ENCODE measurements around the gene RPS6KA5. TPM values are rescaled to one million over a fixed set of nuclear protein-coding genes. Genes with fewer than 3 reads are reported as not detected.
"Not testable (repeated sequence)": the region's sequence is repeated elsewhere in the genome, so short reads cannot be mapped to it uniquely, and the experiment has no call there.

The RPS6KA5 gene
- polyA plus RNA-seq, 2 of the 4 experiments (the other 2 are of a cell fraction): 2.2 to 4.1 TPM

- Histone ChIP-seq H3K4me3 (no peak overlapping the region), H3K4me1 (no peaks in the 10 kb centered on the region), H3K9me3 (no peaks in the 10 kb centered on the region), H3K27ac (no peak overlapping the region), H3K4me2 (no peak overlapping the region)
- ATAC-seq (no peak), DNase-seq (ENCODE audit: low read depth in 1 of 2, low spot score in 1 of 2) (no peak), FAIRE-seq (no peak)
- WGBS (ENCODE audit: missing lambda C conversion rate): 54% methylated on average over 2 of the region's 2 CpGs
- ChIA-PET POLR2A (no interaction called here), CTCF (interaction anchor here (1.5 to 1.7 kb wide), 3 partner anchors 11 to 136 kb away, joined by 4 to 12 read pairs (median 4); no protein-coding TSS in a partner anchor)
- TF ChIP-seq HMGXB4 (CRISPR knock-in tag; IDR thresholded peaks at IDR 0.05; ENCODE audit: borderline replicate concordance): no peak
- no peak for TF ChIP-seq HES2 (IDR thresholded peaks at IDR 0.05)
- TF ChIP-seq NFE2L2 (conservative IDR thresholded peaks at IDR 0.05; ENCODE audit: low read length): no peak
- no peak for TF ChIP-seq HEYL (CRISPR knock-in tag; IDR thresholded peaks at IDR 0.05)
- no peak for TF ChIP-seq ESRRA (IDR thresholded peaks at IDR 0.05; ENCODE audit: borderline replicate concordance, low read length)
- TF ChIP-seq REST (IDR thresholded peaks at IDR 0.05): no peak
- no peak for TF ChIP-seq FOSB (CRISPR knock-in tag; IDR thresholded peaks at IDR 0.05)
These were observed 23.5 kb downstream of the RPS6KA5 start for GRCh38 chr14:91036741-91037469.

- DNase-seq (ENCODE audit: low read depth in 1 of 2, low spot score in 1 of 2): no peak
- POLR2A ChIA-PET: interaction anchor here (0.5 to 0.6 kb wide), 2 partner anchors 94 to 1074 kb away, joined by 4 to 7 read pairs; no protein-coding TSS in a partner anchor
- CTCF ChIA-PET: interaction anchor here (1.0 to 1.7 kb wide), 4 partner anchors 10 to 137 kb away, joined by 4 to 12 read pairs (median 4); no protein-coding TSS in a partner anchor
- no peaks in the 10 kb centered on the region for H3K9me3 ChIP-seq
- 78% methylated on average over 1 of the region's 1 CpG for WGBS (ENCODE audit: missing lambda C conversion rate)
- TF ChIP-seq CBX2 (IDR thresholded peaks at IDR 0.05; ENCODE audit: borderline replicate concordance, low read depth): no peak
- no peak for TF ChIP-seq PHF8 (IDR thresholded peaks at IDR 0.05; ENCODE audit: borderline replicate concordance, low read depth)
- TF ChIP-seq TP53 (CRISPR knock-in tag; IDR thresholded peaks at IDR 0.05): no peak
- TF ChIP-seq NFE2L2 (conservative IDR thresholded peaks at IDR 0.05; ENCODE audit: low read length): no peak
- no peaks in the 10 kb centered on the region for H3K4me1 ChIP-seq
- ATAC-seq: no peak
- no peak overlapping the region for H3K4me3 ChIP-seq
- no peak overlapping the region for H3K27ac ChIP-seq
- no peak for FAIRE-seq
- H3K4me2 ChIP-seq: no peak overlapping the region
These were observed 24.6 kb downstream of the RPS6KA5 start for GRCh38 chr14:91035855-91036254.

- POLR2A ChIA-PET: interaction anchor here (0.6 kb wide), 1 partner anchor 81 kb away, joined by 4 read pairs; no protein-coding TSS in a partner anchor
- not testable (repeated sequence) for H3K4me2 ChIP-seq
- WGBS (ENCODE audit: missing lambda C conversion rate): 57% methylated on average over 10 of the region's 10 CpGs
These were observed 26.1 kb downstream of the RPS6KA5 start for GRCh38 chr14:91034379-91034778.

More at GRCh38 chr14:91034379-91034778, 26.1 kb downstream of the RPS6KA5 start:
- not testable (repeated sequence) for DNase-seq (ENCODE audit: low read depth in 1 of 2, low spot score in 1 of 2); H3K9me3 ChIP-seq; H3K4me3 ChIP-seq; H3K27ac ChIP-seq; FAIRE-seq; ATAC-seq
- CTCF ChIA-PET: interaction anchor here (0.6 to 1.9 kb wide), 2 partner anchors 132 to 238 kb away, joined by 3 to 7 read pairs; no protein-coding TSS in a partner anchor
- TF ChIP-seq MAFK (IDR thresholded peaks at IDR 0.05; ENCODE audit: partially characterized antibody): peak; percentile 5
- peaks cover 13% of the 10 kb centered on the region for H3K4me1 ChIP-seq
